Type B pancreatic cell (in vitro differentiated cells): Measurements from ENCODE around the gene GBP1. TPM values are rescaled to one million over a fixed set of nuclear protein-coding genes. Genes with fewer than 3 reads are reported as not detected.
"Not testable (repeated sequence)": the region's sequence is repeated elsewhere in the genome, so short reads cannot be mapped to it uniquely, and the experiment has no call there.

Experiments
- DNase-seq: peaks from one replicate; pipeline ENCODE4 v3.0.0; 2021; ENCODE audit warnings: mixed read lengths; ENCODE audit not compliant: unreplicated experiment; ENCODE audit errors: extremely low spot score
- H3K27ac Mint-ChIP-seq: 2 replicates; pipeline ENCODE4 v1.8.0; 2021; ENCODE audit warnings: mild to moderate bottlenecking, mixed read lengths
- H3K27me3 Mint-ChIP-seq: 2 replicates; pipeline ENCODE4 v1.8.0; 2021; ENCODE audit warnings: mixed read lengths
- H3K36me3 Mint-ChIP-seq: 2 replicates; pipeline ENCODE4 v1.8.0; 2021; ENCODE audit warnings: mixed read lengths
- H3K4me1 Mint-ChIP-seq: one replicate; pipeline ENCODE4 v1.8.0; 2021; ENCODE audit warnings: mixed read lengths; ENCODE audit not compliant: unreplicated experiment
- H3K4me3 Mint-ChIP-seq: 2 replicates; pipeline ENCODE4 v1.8.0; 2021; ENCODE audit warnings: mild to moderate bottlenecking, mixed read lengths
- H3K9me3 Mint-ChIP-seq: 2 replicates; pipeline ENCODE4 v1.8.0; 2021; ENCODE audit warnings: mixed read lengths
- total RNA-seq: library from RNA; stranded (reverse); gene quantifications from 2 replicates; pipeline ENCODE4 v1.2.1, GENCODE V29; 2021; ENCODE audit warnings: low replicate concordance
- TF ChIP-seq, protein P1 (sequence below): fragments of 200-600 bp; sonication (generic); conservative IDR thresholded peaks from 2 replicates; pipeline ENCODE4 v1.5.0; 2021; ENCODE audit warnings: antibody characterized with exemption, mild to moderate bottlenecking

GBP1 gene
- total RNA-seq, 1 donor from 2014 or later = 16.0 TPM

DNA sequence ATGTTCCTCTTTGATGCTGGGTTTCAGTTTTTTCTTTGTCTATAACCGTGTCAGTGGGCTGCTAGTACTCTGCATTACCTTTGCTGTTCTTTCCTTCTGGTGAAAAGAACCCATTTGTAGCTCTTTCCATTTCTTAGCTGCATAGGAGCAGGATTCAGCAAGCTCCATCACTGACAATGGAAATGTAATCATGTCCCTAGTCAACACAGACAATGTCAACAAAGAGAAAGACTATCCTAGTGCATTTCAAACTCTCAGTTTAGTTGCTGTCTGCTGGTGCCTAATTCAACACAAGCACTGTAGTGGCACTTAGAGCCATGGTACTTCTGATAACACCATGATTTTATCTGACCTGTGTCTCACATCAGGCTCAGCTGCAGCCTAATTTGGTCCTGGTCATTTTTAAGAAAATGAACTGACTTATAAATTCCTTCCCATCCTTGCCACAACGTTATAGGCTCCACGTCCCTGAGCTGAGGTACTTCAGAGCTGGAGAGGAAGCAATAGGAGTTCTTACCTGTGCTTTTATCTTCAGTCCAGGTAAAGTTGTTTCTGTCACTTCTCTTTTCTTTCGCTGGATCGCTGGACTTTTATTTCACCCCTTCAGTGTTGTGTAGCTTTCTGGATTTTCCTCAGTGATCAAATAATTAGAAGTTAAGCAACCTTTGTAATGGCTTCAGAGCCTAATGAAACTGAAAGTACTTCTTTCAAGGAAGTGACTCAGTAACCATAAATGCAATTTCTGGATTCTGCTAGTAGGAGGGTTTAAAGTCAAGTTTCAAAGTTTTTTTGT, 42.6 kb downstream of the GBP1 start, which contains the start of gene GBP3:
GBP3 (minus strand) TSS at position 700 of the 793 bp plus-strand sequence. CDS start 2,145 bp downstream, outside the sequence.
- peaks cover 22% of the 10 kb centered on the region for H3K4me1 Mint-ChIP-seq
- DNase-seq = no peak
- H3K27ac Mint-ChIP-seq = peak within 1 kb of the TSS; percentile 91
- no peaks in the 10 kb centered on the region for H3K27me3 Mint-ChIP-seq
- TF ChIP-seq, protein P1, sequence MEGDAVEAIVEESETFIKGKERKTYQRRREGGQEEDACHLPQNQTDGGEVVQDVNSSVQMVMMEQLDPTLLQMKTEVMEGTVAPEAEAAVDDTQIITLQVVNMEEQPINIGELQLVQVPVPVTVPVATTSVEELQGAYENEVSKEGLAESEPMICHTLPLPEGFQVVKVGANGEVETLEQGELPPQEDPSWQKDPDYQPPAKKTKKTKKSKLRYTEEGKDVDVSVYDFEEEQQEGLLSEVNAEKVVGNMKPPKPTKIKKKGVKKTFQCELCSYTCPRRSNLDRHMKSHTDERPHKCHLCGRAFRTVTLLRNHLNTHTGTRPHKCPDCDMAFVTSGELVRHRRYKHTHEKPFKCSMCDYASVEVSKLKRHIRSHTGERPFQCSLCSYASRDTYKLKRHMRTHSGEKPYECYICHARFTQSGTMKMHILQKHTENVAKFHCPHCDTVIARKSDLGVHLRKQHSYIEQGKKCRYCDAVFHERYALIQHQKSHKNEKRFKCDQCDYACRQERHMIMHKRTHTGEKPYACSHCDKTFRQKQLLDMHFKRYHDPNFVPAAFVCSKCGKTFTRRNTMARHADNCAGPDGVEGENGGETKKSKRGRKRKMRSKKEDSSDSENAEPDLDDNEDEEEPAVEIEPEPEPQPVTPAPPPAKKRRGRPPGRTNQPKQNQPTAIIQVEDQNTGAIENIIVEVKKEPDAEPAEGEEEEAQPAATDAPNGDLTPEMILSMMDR = no peak
- peaks cover 5% of the 10 kb centered on the region for H3K9me3 Mint-ChIP-seq
- H3K4me3 Mint-ChIP-seq = peak within 1 kb of the TSS; percentile 83
- H3K36me3 Mint-ChIP-seq = peaks cover 3% of the 10 kb centered on the region

DNA sequence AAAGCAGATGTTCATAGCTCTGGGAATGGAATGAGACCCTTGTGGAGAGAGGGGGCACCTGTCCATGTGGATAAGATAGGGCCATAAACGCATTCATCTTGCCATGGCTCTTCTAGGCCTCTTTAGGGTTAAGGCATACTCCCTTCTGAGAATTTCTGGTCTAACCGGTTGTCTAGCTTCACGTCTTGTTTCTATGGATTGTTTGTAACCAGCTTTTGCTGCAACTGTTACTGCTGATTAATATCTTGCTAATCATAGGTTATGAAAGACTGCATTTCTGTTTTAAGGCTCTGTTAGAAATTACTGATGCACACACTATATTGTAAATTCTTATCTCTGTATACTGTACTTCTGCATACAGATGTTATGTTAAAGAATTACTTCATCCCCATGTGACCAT, 46.7 kb downstream of the GBP1 start:
- not testable (repeated sequence) for H3K9me3 Mint-ChIP-seq, DNase-seq, H3K36me3 Mint-ChIP-seq, H3K27me3 Mint-ChIP-seq
- H3K4me3 Mint-ChIP-seq = peak overlapping the region; percentile 74
- H3K27ac Mint-ChIP-seq = peak overlapping the region; percentile 90
- H3K4me1 Mint-ChIP-seq = peaks cover 22% of the 10 kb centered on the region

DNA sequence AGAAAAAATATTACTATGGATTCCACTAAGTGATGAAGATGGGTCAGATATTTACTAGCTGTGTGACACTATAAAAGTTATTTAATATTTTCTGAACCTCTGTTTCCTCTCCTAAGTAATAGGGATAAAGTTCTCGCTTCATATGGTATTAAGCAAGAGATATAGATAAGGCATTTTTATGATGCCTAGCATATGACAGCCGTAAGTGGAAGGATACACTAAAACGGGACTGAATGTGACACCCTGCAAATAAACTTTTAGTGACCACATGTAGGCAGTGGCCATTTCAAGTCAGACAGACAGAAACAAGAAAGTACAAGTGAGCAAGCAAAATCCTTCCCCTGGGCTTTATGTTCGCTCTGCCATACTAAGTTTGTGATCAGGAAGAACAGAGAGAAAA, 56.5 kb downstream of the GBP1 start:
- Mint-ChIP-seq H3K4me1 (no peaks in the 10 kb centered on the region), H3K9me3 (no peaks in the 10 kb centered on the region), H3K4me3 (no peak overlapping the region), H3K36me3 (no peaks in the 10 kb centered on the region), H3K27ac (no peak overlapping the region), H3K27me3 (no peaks in the 10 kb centered on the region)
- no peak for DNase-seq
- TF ChIP-seq, protein P1 = no peak

DNA sequence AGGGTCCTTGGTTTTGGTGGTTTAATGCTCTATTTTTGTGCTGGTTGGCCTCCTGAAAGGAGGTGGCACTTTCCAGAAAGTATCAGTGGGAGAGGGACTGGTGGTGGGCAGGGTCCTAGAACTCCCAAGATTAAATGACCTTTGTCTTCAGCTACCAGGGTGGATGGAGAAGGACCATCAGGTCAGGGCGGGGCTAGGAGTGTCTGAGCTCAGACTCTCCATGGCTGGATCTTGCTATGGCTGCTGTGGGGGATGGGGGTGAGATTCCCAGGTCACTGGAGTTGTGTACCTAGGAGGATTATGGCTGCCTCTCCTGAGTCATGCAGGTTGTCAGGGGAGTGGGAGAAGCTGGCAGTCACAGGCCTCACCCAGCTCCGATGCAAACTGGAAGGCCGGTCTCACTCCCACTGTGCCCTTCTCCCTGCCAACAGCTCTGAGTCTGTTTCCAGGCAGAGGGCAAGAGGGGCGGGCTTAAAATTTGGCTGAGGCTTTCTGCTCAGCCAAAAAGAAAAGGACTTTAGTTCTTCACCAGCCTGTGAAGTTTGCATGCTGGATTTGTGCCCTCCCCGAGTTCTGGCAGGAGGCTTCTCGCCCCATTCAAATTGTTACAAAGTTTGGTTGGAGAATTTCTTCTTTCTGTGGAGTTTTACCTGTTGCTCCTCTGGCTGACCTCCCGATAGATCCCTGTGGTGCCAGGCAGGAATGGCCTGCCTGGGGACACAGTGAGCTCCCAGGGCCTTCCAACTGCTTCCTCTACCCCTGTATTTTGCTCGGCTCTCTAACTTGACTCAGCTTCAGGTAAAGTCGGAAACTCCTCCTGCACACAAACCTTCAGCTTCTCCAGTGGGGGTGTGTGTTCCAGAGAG, 59.5 kb downstream of the GBP1 start:
- Mint-ChIP-seq H3K27me3 (no peaks in the 10 kb centered on the region), H3K36me3 (no peaks in the 10 kb centered on the region), H3K9me3 (no peaks in the 10 kb centered on the region), H3K4me1 (no peaks in the 10 kb centered on the region), H3K27ac (no peak overlapping the region), H3K4me3 (no peak overlapping the region)
- DNase-seq = no peak
- TF ChIP-seq, protein P1 = no peak

Other genes starting within 250 kb of the GBP1 start
- gene GTF2B, start 173.6 kb downstream of the GBP1 start, total RNA-seq = 27.5 and 31.0 TPM in 2 replicates
- 41.8 and 43.1 TPM in 2 replicates for gene KYAT3, start 72.6 kb downstream of the GBP1 start, total RNA-seq
- gene RBMXL1, start 72.6 kb downstream of the GBP1 start, total RNA-seq = 18.4 and 24.3 TPM in 2 replicates
- gene GBP3, start 42.3 kb downstream of the GBP1 start, total RNA-seq = 10.1 and 20.3 TPM in 2 replicates
- gene GBP2, start 60.9 kb upstream of the GBP1 start, total RNA-seq = 7.3 and 17.8 TPM in 2 replicates
- gene GBP7, start 110.8 kb upstream of the GBP1 start, total RNA-seq = not detected in 2 replicates
- gene GBP4, start 133.7 kb upstream of the GBP1 start, total RNA-seq = 0.89 and 1.2 TPM in 2 replicates
- gene GBP5, start 207.7 kb upstream of the GBP1 start, total RNA-seq = 0.45 and 0.56 TPM in 2 replicates